Retinal pigment epithelial cell (primary cell): ENCODE data around the gene FBN2.

ENCODE experiments used
- DNase-seq: peaks from one replicate; pipeline ENCODE4 v3.0.0-alpha.2; 2010; ENCODE audit warnings: low read depth
- H3K4me3 ChIP-seq: 2 replicates; pipeline ENCODE4 v1.5.1; 2011; ENCODE audit warnings: mild to moderate bottlenecking, low read length, control low read depth, moderate library complexity
- TF ChIP-seq, protein P1 (sequence below): conservative IDR thresholded peaks from 2 replicates; pipeline ENCODE4 v1.5.1; 2011; ENCODE audit warnings: low read depth, low read length, control low read depth, inconsistent platforms

The FBN2 gene

GRCh38 chr5:128350705-128351104 lies 187.3 kb downstream of the FBN2 start:
- no peak overlapping the region for H3K4me3 ChIP-seq
- DNase-seq: no peak
- TF ChIP-seq, protein P1, sequence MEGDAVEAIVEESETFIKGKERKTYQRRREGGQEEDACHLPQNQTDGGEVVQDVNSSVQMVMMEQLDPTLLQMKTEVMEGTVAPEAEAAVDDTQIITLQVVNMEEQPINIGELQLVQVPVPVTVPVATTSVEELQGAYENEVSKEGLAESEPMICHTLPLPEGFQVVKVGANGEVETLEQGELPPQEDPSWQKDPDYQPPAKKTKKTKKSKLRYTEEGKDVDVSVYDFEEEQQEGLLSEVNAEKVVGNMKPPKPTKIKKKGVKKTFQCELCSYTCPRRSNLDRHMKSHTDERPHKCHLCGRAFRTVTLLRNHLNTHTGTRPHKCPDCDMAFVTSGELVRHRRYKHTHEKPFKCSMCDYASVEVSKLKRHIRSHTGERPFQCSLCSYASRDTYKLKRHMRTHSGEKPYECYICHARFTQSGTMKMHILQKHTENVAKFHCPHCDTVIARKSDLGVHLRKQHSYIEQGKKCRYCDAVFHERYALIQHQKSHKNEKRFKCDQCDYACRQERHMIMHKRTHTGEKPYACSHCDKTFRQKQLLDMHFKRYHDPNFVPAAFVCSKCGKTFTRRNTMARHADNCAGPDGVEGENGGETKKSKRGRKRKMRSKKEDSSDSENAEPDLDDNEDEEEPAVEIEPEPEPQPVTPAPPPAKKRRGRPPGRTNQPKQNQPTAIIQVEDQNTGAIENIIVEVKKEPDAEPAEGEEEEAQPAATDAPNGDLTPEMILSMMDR: no peak

DNA sequence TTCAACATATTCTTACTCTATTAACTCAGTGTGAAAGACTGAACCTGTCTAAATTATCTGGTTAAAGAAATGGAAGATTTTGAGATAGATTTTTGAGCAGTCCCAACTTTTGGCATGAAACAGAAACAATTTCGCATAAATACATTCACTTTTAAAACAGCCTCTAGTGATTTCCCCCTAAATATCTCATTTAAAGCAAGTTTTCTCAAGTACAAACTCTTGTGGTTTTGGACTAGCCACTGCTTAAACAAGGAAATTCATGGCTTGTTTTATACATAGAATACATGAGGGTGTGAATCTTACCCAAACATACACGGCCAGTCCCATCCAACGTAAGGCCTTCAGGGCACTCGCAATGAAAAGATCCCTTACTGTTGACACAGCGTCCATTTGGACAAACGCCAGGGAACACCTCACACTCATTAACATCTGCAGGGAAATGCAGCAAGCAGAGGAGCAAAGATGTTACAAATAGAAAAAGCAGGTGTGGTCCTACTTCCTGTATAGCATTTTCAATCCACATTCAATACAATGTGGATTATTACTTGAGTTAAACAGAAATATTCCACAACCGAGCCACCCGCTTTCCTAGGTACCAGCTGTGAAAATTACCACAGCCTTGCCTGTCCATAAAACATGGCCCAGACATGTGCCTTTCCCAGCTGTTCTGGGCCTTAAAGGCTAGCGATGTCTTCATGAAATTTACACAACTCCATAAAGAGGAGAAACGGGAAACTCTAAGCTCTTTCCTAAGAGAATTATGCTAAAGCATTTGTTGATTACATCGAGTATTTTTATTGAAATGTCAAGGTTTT lies 188.8 kb downstream of the FBN2 start:
- no peak overlapping the region for H3K4me3 ChIP-seq
- no peak for DNase-seq
- TF ChIP-seq, protein P1: no peak

- DNase-seq: no peak
- H3K4me3 ChIP-seq: no peak overlapping the region
- TF ChIP-seq, protein P1: no peak
Measured at GRCh38 chr5:128346038-128346437, 192.0 kb downstream of the FBN2 start.

DNA sequence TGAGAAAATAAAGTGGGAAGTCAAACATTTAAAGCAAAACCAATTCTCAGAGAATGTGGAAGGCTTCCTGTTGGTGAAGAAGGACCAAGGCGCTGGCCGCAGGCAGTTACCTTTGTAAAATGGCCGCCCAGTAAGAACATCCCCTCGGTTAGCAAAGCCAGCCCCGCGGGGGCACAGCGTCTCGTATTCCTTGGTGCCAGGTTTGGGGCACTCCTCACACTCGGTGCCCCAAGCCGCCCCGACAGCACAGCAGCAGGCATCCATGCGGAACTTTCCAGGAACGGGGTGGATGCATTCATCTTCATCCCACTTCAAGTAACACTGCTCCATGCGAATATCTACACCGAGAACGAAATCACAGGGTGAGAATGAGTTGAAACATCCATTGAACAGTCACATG lies 192.8 kb downstream of the FBN2 start:
- no peak overlapping the region for H3K4me3 ChIP-seq

DNA sequence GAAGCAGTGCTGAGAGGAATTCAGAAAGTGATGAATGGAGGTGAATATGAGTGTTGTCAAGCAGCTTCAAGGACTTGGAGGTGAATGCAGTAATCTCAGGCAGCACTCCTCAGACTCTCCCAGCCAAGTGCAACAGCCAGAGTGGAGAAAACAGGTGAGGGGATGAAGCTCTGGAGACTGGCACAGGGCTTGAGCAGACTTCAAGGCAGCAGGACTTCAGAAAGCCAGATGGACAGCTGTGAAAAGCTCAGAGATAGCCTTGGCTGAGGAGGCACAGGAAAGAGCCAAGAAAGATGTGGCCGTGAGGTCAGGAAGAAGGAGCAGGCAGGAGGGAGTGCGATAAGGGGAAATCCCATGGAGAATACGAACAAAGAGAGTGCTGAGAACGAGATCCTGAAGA lies 194.9 kb downstream of the FBN2 start:
- no peak overlapping the region for H3K4me3 ChIP-seq
- DNase-seq: no peak
- TF ChIP-seq, protein P1: no peak

More for the DNA sequence above, 192.8 kb downstream of the FBN2 start:
- TF ChIP-seq, protein P1: no peak
- DNase-seq: no peak

GRCh38 chr5:128341056-128341455 lies 197.0 kb downstream of the FBN2 start:
- H3K4me3 ChIP-seq: no peak overlapping the region
- TF ChIP-seq, protein P1: no peak
- no peak for DNase-seq

DNA sequence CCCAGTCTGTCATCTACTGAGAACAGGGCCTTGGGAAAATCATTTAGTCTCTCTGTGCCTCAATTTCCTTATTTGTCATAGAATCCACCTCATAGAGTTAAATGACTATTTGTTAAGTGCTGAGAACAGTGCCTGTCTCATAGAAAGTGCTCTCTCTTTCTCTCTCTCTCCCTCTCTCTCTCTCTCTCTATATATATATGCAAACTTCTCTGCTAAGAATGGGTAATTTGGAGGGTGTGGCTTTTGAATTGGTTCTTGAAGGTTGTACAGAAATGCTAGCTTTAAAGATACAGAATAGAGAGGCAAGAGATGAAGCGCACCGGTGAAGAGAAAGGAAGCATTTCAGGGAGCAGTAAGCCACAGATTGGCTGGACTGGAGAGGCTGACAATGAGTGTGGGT lies 197.4 kb downstream of the FBN2 start:
- TF ChIP-seq, protein P1: no peak
- no peak for DNase-seq

More for the DNA sequence above, 197.4 kb downstream of the FBN2 start:
- no peak overlapping the region for H3K4me3 ChIP-seq
